IMR-90 (cell line): ENCODE measurements around the gene CHRM5. TPM values are rescaled to one million over a fixed set of nuclear protein-coding genes. Genes with fewer than 3 reads are reported as not detected.

ENCODE experiments used
- ATAC-seq: fragments of 200-7000 bp; cut with Tn5 transposase; 2 replicates; pipeline ENCODE4 v1.9.1; 2020; ENCODE audit warnings: low read depth, mild to moderate bottlenecking, moderate library complexity
- BruUV-seq: library from RNA; stranded (reverse); fragments of 400-500 nt; replicated peaks from 2 replicates; lab custom pipeline; 2021; lab: Mats Ljungman, UMichigan
- CTCF ChIA-PET: fragments of 300-600 bp; formaldehyde crosslinking; extraction: SDS; loops from one replicate; lab custom pipeline; 2021; ENCODE audit warnings: antibody characterized with exemption; lab: Yijun Ruan, JAX
- POLR2A ChIA-PET: fragments of 300-600 bp; sonication (Branson Sonifier 250); formaldehyde crosslinking; loops from one replicate; lab custom pipeline; 2022; ENCODE audit warnings: antibody characterized with exemption; ENCODE audit not compliant: unreplicated experiment; lab: Charles Lee
- DNase-seq: peaks from one replicate; pipeline ENCODE4 v3.0.0; 2013
- H2AFZ ChIP-seq: replicated peaks from 2 replicates; pipeline ENCODE3; 2013; ENCODE audit warnings: low read length, mild to moderate bottlenecking; ENCODE audit not compliant: poor library complexity
- H2AK5ac ChIP-seq: 2 replicates; pipeline ENCODE4 v1.6.1; 2013; ENCODE audit warnings: low read depth, low read length, inconsistent platforms
- H2AK9ac ChIP-seq: replicated peaks from 2 replicates; pipeline ENCODE3; 2013; ENCODE audit warnings: mild to moderate bottlenecking, low read depth, low read length, moderate library complexity; ENCODE audit not compliant: poor library complexity
- H2BK120ac ChIP-seq: 2 replicates; pipeline ENCODE4 v1.6.1; 2013; ENCODE audit warnings: low read depth, low read length, inconsistent platforms
- H2BK15ac ChIP-seq: 3 replicates; pipeline ENCODE4 v1.6.1; 2013; ENCODE audit warnings: low read depth, low read length, inconsistent platforms
- H2BK20ac ChIP-seq: 2 replicates; pipeline ENCODE4 v1.6.1; 2013; ENCODE audit warnings: low read depth, mild to moderate bottlenecking, inconsistent platforms, low read length, moderate library complexity
- H2BK5ac ChIP-seq: 2 replicates; pipeline ENCODE4 v1.6.1; 2013; ENCODE audit warnings: mild to moderate bottlenecking, low read depth, low read length, inconsistent platforms; ENCODE audit not compliant: poor library complexity, severe bottlenecking
- H3K14ac ChIP-seq: replicated peaks from 2 replicates; pipeline ENCODE4 v1.6.1; 2013; ENCODE audit warnings: low read depth, low read length, inconsistent platforms
- H3K18ac ChIP-seq: 2 replicates; pipeline ENCODE4 v1.6.1; 2013; ENCODE audit warnings: low read depth, low read length, control low read depth
- H3K23ac ChIP-seq: 2 replicates; pipeline ENCODE4 v1.6.1; 2013; ENCODE audit warnings: low read depth, low read length, inconsistent platforms
- H3K27ac ChIP-seq: 2 replicates; pipeline ENCODE4 v1.5.1; 2013; ENCODE audit warnings: mild to moderate bottlenecking, control low read depth, low read length; ENCODE audit not compliant: insufficient read depth
- H3K27me3 ChIP-seq: 2 replicates; pipeline ENCODE4 v1.6.1; 2013; ENCODE audit warnings: low read length; ENCODE audit not compliant: control insufficient read depth, insufficient read depth
- H3K36me3 ChIP-seq: 2 replicates; pipeline ENCODE4 v1.6.1; 2013; ENCODE audit warnings: low read length, mixed read lengths; ENCODE audit not compliant: control insufficient read depth, insufficient read depth
- H3K4ac ChIP-seq: 2 replicates; pipeline ENCODE4 v1.6.1; 2013; ENCODE audit warnings: low read depth, low read length, inconsistent platforms
- H3K4me1 ChIP-seq: 2 replicates; pipeline ENCODE4 v1.6.1; 2013; ENCODE audit warnings: low read length, mixed read lengths; ENCODE audit not compliant: control insufficient read depth, insufficient read depth
- H3K4me2 ChIP-seq: 2 replicates; pipeline ENCODE4 v1.6.1; 2013; ENCODE audit warnings: low read depth, mild to moderate bottlenecking, control low read depth, low read length, moderate library complexity
- H3K4me3 ChIP-seq: 2 replicates; pipeline ENCODE4 v1.5.1; 2013; ENCODE audit warnings: low read depth, mild to moderate bottlenecking, control low read depth, low read length, moderate library complexity; ENCODE audit not compliant: insufficient read depth
- H3K56ac ChIP-seq: 2 replicates; pipeline ENCODE4 v1.6.1; 2013; ENCODE audit warnings: low read length, inconsistent platforms; ENCODE audit not compliant: insufficient read depth; ENCODE audit errors: extremely low read depth
- H3K79me1 ChIP-seq, 2 experiments: 2 replicates each; pipeline ENCODE4 v1.6.1; 2013; ENCODE audit warnings: low read length in 2 of 2, inconsistent platforms in 1 of 2, low read depth in 1 of 2
- H3K9ac ChIP-seq: 2 replicates; pipeline ENCODE4 v1.6.1; 2013; ENCODE audit warnings: low read depth, low read length, control low read depth
- H3K9me1 ChIP-seq: 2 replicates; pipeline ENCODE4 v1.6.1; 2013; ENCODE audit warnings: low read length, inconsistent platforms; ENCODE audit not compliant: insufficient read depth
- H3K9me3 ChIP-seq: 2 replicates; pipeline ENCODE4 v1.6.1; 2013; ENCODE audit warnings: low read length; ENCODE audit not compliant: control insufficient read depth, insufficient read depth
- H4K20me1 ChIP-seq: 2 replicates; pipeline ENCODE4 v1.6.1; 2013; ENCODE audit warnings: low read length, inconsistent platforms; ENCODE audit not compliant: insufficient read depth
- H4K5ac ChIP-seq: 2 replicates; pipeline ENCODE4 v1.6.1; 2013; ENCODE audit warnings: mild to moderate bottlenecking, low read depth, low read length, control low read depth
- H4K8ac ChIP-seq, 2 experiments: 2 replicates each; pipeline ENCODE4 v1.6.1; 2013; ENCODE audit warnings: low read depth in 2 of 2, low read length in 2 of 2, control low read depth in 1 of 2, inconsistent platforms in 1 of 2
- H4K91ac ChIP-seq: 2 replicates; pipeline ENCODE4 v1.6.1; 2013; ENCODE audit warnings: low read depth, low read length, inconsistent platforms; ENCODE audit not compliant: insufficient read depth
- BHLHE40 ChIP-seq: fragments of 150-350 bp; IDR thresholded peaks from 2 replicates; pipeline ENCODE4 v1.6.1; 2016; ENCODE audit warnings: mild to moderate bottlenecking, low read depth, low read length
- CEBPB ChIP-seq: IDR thresholded peaks from 2 replicates; pipeline ENCODE4 v1.6.1; 2012; ENCODE audit warnings: low read depth, low read length, improper control_type of control experiment
- CHD1 ChIP-seq: IDR thresholded peaks from 2 replicates; pipeline ENCODE4 v1.6.1; 2012; ENCODE audit warnings: low read depth, low read length, improper control_type of control experiment
- CTCF ChIP-seq: conservative IDR thresholded peaks from 2 replicates; pipeline ENCODE4 v1.5.1; 2012; ENCODE audit warnings: mild to moderate bottlenecking, low read depth, low read length, improper control_type of control experiment
- ELK1 ChIP-seq: fragments of 150-350 bp; IDR thresholded peaks from 2 replicates; pipeline ENCODE4 v1.6.1; 2016; ENCODE audit warnings: low read depth, mild to moderate bottlenecking, low read length, moderate library complexity, borderline replicate concordance
- FOS ChIP-seq: fragments of 150-350 bp; IDR thresholded peaks from 2 replicates; pipeline ENCODE4 v1.6.1; 2016; ENCODE audit warnings: low read depth, low read length
- MAFK ChIP-seq: IDR thresholded peaks from 2 replicates; pipeline ENCODE4 v1.6.1; 2012; ENCODE audit warnings: low read depth, low read length, improper control_type of control experiment
- MAZ ChIP-seq: IDR thresholded peaks from 2 replicates; pipeline ENCODE4 v1.6.1; 2012; ENCODE audit warnings: low read depth, mild to moderate bottlenecking, low read length, improper control_type of control experiment, moderate library complexity, borderline replicate concordance
- MXI1 ChIP-seq: IDR thresholded peaks from 2 replicates; pipeline ENCODE4 v1.6.1; 2012; ENCODE audit warnings: low read depth, mild to moderate bottlenecking, low read length, moderate library complexity, borderline replicate concordance
- NFE2L2 ChIP-seq: fragments of 150-350 bp; IDR thresholded peaks from 2 replicates; pipeline ENCODE4 v1.6.1; 2016; ENCODE audit warnings: low read depth, mild to moderate bottlenecking, low read length
- POLR2A ChIP-seq: IDR thresholded peaks from 2 replicates; pipeline ENCODE4 v1.6.1; 2012; ENCODE audit warnings: mild to moderate bottlenecking, low read depth, low read length
- RAD21 ChIP-seq: IDR thresholded peaks from 2 replicates; pipeline ENCODE4 v1.6.1; 2012; ENCODE audit warnings: low read length, improper control_type of control experiment
- RCOR1 ChIP-seq: IDR thresholded peaks from 2 replicates; pipeline ENCODE4 v1.6.1; 2012; ENCODE audit warnings: mild to moderate bottlenecking, low read length, improper control_type of control experiment; ENCODE audit not compliant: insufficient replicate concordance
- RFX5 ChIP-seq: IDR thresholded peaks from 2 replicates; pipeline ENCODE4 v1.8.0; 2012; ENCODE audit warnings: low read depth, mild to moderate bottlenecking, low read length, moderate library complexity
- SMC3 ChIP-seq: fragments of 150-350 bp; IDR thresholded peaks from 2 replicates; pipeline ENCODE4 v1.6.1; 2016; ENCODE audit warnings: low read depth, mild to moderate bottlenecking, antibody characterized with exemption, low read length, moderate library complexity
- USF2 ChIP-seq: fragments of 150-350 bp; IDR thresholded peaks from 2 replicates; pipeline ENCODE4 v1.6.1; 2017; ENCODE audit warnings: mild to moderate bottlenecking, antibody characterized with exemption, low read length, low read depth
- WGBS, 2 experiments: methylation state at CpG; one replicate each; pipeline versions ENCODE4 v1.1.5 to v1.1.7; 2013; ENCODE audit warnings: missing lambda C conversion rate in 2 of 2; ENCODE audit not compliant: insufficient read length in 1 of 2; ENCODE audit errors: extremely low coverage in 2 of 2; 5-methylcytosine and 5-hydroxymethylcytosine counted together
- dilution Hi-C: fragments of 300-500 bp; cut with HindIII; formaldehyde crosslinking; loops from one replicate; pipeline ENCODE4 v1.14.3; 2018; ENCODE audit warnings: low sequenced_read_pairs; ENCODE audit not compliant: unreplicated experiment
- in situ Hi-C: fragments of 300-500 bp; cut with MboI; formaldehyde crosslinking; loops from 3 replicates; pipeline ENCODE4 v1.14.3; 2019; ENCODE audit warnings: low sequenced_read_pairs, inconsistent platforms, mixed read lengths
- intact Hi-C: fragments of 100-400 bp; cut with micrococcal nuclease; formaldehyde crosslinking; loops from 2 replicates; pipeline ENCODE4 v1.10.0; 2022
- polyA plus RNA-seq, 3 experiments: library from polyadenylated mRNA; depleted of rRNA; stranded (reverse); fragments of >200 nt; gene quantifications; 2 replicates each; pipeline ENCODE4 v1.2.3, GENCODE V29; 2012; ENCODE audit warnings: low replicate concordance in 1 of 3
- total RNA-seq: library from RNA; depleted of rRNA; stranded (reverse); fragments of >200 nt; gene quantifications from 2 replicates; pipeline ENCODE4 v1.2.3, GENCODE V29; 2012

Gene CHRM5
- total and polyA plus RNA-seq, 2 of the 4 experiments (the other 2 are of a cell fraction), result under 0.01 to 0.03 TPM

- dilution Hi-C loops (no loop called here), intact Hi-C loops (no loop called here), in situ Hi-C loops (no loop called here)
- Histone ChIP-seq H3K4ac (no peak overlapping the region), H3K9ac (no peak overlapping the region), H2BK15ac (no peak overlapping the region), H3K4me3 (no peak overlapping the region), H4K91ac (no peak overlapping the region), H3K23ac (no peak overlapping the region), H3K56ac (no peak overlapping the region), H3K4me1 (no peaks in the 10 kb centered on the region), H4K20me1 (no peaks in the 10 kb centered on the region; the same call in 1 of the 2 replicates), H3K4me2 (no peak overlapping the region), H3K9me3 (no peaks in the 10 kb centered on the region), H3K36me3 (0 out of 2 replicates have a peak, but pooled peaks cover 1% of the 10 kb centered on the region), H2BK120ac (no peak overlapping the region), H2BK20ac (no peak overlapping the region), H4K8ac (no peak overlapping the region), H2AK9ac (no peak overlapping the region), H3K27ac (no peak overlapping the region), H2BK5ac (no peak overlapping the region), H3K79me1 (peaks cover 8 to 37% of the 10 kb centered on the region in 2 experiments; a peak in 3 of 4 replicates), H4K5ac (no peak overlapping the region), H2AFZ (no peak overlapping the region), H3K18ac (no peak overlapping the region), H3K9me1 (no peaks in the 10 kb centered on the region), H3K14ac (no peak overlapping the region), H2AK5ac (no peak overlapping the region), H3K27me3 (no peaks in the 10 kb centered on the region)
- TF ChIP-seq USF2 (no peak), CTCF (no peak), ELK1 (no peak), RAD21 (no peak), CHD1 (no peak), CEBPB (no peak), BHLHE40 (no peak), RCOR1 (no peak), SMC3 (no peak), MAZ (no peak), MXI1 (no peak), RFX5 (no peak), FOS (no peak), MAFK (no peak), POLR2A (no peak), NFE2L2 (no peak)
- WGBS, 2 experiments, result no CpG with 5 or more reads among the region's 3 CpGs
- ATAC-seq (no peak), DNase-seq (no peak)
- POLR2A ChIA-PET, result no interaction called here
- CTCF ChIA-PET, result no interaction called here
- BruUV-seq, result no TSS peak
Measured at GRCh38 chr15:34025252-34025651, 57.0 kb downstream of the CHRM5 start.
